GM04504 (cell line): ENCODE measurements around the gene PMVK.

Experiments
- DNase-seq: peaks from one replicate; pipeline ENCODE4 v3.0.0-alpha.2; 2012; ENCODE audit warnings: low read depth

PMVK gene

DNA sequence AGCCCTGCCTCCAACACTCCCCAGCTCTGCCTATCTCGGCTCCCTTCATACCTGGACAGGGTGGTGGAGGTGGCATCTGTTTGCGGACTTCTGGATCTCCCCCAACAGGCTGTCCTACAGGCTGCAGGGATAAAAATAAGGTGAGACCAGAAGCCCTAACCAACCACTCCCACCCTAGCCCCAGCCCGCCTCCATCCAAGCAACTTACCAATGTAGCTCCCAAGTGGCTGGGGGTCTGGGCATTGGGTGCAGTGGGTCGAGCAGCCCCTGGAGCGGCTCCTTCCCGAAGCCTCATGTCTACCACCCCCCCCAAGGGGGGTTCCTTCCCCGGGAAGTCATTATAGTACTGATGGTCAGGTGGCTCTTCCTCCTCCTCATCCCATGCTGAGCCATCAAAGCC is 29.6 kb upstream of the PMVK start:
- no peak for DNase-seq

DNA sequence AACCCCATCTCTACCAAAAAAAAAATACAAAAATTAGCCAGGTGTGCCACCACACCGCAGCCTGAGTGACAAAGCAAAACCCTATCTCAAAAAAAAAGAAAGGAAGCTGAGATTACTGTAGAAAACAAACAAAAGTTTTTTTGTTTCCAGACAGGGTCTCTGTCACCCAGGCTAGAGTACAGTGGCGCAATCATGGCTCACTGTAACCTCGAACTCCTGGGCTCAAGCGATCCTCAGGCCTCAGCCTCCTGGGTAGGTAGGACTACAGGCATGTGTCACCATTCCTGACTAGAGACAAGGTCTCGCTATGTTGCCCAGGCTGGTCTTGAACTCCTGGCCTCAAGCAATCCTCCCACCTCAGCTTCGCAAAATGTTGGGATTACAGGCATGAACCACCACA is 27.8 kb upstream of the PMVK start:
- DNase-seq = no peak

DNA sequence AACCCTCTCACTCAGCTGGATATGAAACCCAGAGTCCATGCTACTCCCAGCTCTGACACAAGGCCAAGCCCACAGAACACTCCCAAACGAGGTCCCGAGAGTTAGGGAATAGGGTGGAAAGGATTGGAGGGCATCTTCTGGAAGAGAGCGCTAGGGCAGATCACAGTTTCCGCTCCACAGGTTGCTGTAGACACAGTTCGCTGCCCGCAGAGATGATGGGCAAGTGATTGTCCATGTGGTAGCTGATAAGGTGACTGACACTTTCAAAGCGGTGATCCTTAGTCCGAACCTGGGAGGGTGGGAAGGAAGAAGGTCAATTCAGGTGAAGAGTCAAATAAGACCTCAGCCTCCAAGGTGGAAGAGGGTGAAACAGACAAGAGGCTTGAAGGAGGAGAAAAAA is 27.1 kb upstream of the PMVK start:
- DNase-seq = no peak

DNA sequence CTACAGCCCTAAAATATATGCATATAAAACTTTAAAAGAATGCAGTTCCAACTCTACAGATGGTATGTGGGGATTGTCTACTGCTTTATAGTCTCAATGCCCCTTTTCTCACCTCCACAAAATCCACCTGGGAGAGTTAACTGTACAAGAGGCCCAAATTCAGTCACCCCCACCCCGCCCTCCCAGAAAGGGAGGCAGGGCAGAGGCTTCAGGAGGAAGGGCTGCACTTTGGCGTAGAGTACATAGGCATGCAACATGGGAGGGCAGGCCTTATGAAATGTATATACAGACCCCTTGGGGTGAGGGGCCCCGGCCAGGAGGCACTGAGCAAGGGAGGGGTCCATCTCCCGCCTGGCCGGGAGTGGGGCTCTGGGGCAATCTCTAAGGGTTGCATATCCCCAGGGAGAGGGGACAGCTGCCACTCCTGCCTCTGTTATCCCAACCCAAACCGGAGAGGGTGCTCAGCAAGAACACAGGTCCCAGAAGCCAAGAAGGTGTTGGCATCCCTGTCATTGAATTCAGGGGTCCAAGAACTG is 26.3 kb upstream of the PMVK start:
- no peak for DNase-seq

DNA sequence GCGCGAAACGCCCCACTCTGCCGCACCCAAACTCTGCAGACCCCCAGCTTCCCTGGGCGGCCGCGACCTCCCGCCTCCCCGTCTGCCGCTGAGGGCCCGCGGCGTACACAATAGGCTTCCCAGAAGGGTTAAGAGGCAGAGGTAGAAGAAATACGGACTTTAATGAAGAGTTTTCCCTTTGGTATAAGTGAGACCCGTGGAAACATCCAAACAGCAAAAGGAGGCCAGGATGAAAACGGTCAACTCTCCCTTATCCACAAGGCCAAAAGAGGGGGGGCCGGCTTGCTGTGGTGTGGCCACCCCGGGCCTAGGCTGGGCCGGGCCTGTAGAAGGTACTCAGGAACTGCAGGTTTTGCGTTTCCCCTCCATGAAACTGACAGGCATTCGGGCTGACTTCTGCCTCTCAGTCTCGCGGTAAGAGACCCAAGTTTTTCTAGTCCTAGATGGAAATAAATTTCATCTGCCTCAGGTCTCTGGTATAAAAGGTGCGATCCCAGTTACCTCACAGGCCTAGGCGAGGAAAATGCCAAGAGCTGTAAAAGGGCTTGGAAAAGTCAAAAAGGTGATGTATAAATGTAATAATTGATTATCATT is 25.7 kb upstream of the PMVK start:
- DNase-seq = no peak

DNA sequence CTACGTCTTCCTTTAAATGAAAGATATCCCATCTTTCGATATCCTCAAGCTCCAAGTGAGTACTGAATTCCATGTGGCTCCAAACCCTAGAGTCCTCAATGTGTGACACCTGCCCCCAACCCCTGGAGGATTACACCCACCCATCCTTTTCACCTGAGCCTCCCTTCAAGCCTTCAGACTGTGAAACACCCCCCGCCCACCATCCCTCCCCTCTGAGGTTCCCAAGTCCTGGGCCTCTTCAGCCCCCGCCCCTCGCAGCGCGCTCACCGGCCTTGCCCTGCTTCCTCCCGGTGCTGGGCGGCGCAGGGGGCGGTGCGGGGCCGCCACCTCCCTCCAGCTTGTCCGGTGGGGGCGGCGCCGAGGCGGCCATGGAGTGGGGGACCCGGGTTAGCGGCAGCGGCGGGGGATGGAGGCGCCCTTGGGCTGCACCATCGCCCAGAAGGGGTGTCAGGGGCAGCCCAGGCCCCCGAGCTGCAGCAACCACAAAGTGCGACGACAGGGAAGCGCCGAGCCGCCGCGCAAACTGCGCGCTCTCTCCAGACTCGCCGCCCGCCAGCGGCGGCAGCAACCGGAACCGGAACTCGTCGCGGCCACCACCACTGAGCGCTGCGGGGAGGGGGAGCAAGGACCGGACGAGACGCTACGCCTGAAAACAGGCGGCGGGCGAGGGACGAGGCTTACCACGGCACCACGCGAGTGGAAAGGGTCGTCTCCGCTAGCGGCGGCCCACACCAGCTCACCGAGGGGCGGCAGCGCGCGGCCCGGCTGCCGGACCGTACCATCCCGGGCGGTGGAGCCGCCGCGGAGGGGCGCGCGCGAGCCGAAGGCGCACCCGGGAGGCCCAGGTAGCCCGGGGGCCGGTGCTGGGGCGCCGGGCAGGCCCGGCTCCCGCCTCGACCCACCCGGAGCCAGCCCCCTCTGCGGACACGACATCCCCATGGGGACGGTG is 25.0 kb upstream of the PMVK start, which contains the start of gene PYGO2:
Gene PYGO2 (minus strand): TSS at position 576 of the 949 bp plus-strand sequence. CDS start 206 bp downstream, at position 370.
- no peak for DNase-seq

DNA sequence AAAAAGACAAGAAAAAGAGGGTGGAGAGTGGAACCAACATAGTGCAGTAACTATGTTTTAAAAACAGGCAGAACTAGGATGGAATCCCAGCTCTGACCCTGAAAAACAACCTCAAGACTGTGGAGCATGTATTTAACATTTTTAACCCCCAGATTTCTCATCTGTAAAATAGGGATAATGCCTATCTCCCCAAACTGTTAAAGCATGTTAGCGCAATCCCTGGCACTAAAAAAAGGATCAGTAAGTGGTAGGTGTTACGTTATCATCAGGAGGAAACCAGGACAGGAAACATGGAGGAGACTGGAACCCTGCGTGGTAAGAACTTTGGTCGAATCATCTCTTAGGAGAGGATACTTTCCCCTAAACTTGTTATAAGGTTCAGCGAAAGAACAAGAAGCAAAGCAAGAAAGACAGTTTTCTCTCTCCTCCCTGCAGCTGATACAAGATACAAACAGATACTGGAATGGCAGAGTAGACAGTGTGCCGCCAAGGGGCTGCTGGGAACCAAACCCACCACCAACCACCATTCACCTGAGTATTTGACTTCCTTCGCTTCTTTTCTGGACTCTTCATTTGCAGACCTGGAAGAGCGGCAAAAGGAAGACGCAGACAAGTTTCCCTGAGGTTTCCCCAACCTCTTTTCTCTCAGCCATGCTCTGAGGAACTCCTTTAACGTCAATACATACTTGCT is 24.1 kb upstream of the PMVK start:
- DNase-seq = no peak

DNA sequence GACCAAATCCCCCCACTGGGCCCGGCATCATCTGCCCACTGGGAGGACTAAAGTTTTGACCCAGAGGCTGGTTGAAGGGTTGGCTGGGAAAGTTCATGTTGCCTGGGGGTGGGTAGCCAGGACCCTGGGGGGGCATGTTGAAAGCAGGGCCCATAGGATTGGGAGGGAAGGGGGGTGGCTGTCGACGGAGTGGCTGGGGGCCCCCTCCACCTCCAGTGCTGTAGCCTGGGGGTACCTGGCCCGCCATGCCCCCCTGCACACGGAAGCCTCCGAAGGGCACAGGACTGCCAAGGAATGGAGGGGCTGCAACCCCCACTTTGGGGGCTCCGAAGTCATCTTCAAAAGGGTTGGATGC is 22.9 kb upstream of the PMVK start:
- DNase-seq = no peak

DNA sequence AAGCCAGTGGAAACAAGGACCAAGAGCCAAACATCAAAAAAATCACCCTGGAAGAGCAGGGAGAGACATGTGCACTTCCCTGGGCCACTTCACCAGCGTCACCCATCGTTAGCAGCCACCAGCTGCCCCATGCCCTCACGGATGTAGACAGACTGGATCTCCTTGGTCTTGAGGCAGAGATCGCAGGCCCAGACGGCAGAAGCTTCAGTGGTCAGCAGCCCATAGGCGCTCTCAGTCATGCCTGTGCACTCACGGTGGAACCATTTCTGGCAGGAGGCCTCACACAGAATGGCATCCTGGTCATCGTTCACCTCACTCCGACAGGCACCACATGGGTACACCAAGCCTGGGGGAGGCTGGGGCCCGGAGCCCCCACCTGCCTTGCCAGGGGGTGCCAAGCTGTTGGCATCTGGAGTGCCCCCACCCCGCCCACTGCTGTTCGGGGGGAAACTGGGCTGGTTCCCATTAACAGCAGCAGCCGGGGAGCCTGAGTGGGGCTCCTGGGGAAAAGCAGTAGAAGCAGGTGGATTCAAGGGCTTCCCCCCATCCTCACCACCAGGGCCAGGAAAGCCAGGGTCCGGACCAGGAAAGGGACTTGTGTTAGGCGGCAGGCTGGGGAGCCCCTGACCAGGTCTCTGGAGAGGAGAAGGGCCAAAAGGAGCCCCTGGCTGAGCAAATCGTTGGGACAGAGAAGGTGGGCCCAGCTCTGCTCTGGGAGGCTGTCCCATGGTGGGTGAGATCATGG is 22.3 kb upstream of the PMVK start:
- DNase-seq = no peak

DNA sequence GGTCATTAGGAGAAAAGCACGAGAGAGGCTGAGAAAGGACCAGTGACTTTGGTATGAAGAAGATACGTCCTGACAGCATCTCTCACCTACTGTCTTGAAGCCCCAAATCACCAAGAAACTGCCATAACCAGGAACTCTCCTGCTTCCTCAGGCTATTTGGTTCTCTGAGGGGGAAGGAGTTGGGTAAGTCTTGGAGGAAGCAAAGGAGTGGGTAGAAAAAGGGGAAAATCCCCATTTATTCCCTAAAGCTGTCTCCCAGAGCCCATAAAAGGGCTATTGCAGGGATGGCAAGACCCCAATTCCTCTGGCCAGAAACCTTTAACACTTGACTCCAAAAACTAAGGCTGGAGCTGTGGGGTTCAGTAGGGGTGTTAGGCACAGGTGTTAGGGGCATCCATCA is 21.5 kb upstream of the PMVK start:
- DNase-seq = no peak

DNA sequence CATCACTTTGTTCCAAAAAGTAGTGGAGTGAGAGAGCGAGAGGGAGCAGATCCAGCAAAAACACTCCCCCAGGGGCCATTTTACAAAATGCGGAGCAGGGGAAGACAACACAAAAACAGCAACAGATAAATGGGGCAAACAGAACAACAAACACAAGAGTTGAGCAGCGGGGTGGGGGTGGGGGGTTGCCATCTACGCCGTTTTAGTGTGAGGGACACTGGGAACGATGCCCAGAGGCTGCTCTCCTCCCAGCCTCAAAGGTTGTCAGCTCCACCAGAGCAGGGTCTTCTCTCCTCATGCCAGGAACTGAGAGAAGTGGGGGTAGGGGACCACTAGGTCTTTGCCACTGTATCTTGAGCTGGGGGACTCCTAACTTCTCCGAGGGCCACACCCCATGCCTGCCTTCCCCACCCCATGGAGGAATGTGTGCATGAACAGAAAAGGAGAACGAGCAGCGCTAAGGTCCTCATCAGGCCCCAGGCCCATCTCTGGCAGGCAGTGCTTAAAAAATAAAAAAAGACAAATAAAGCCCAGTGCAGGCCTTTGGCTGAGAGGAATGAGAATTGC is 20.7 kb upstream of the PMVK start:
- DNase-seq = no peak

DNA sequence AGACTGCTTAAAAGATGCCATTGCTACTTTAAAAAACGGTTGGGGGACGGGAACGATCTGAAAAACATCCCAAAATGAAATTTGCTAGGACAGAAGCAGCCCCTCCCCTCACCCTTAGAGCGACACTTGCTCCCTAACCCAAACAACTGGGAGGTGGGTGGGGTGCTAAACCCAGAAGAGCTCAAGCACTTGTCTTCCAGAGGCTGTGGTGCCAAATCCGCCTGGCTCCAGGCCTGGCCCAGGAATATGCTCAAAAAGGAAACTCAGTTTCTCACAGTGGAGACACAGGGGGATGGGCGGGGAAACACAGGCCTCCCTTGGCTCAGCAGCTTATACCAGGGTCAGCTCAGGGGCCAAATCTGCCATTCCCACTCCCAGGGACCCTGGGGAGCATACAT is 20.0 kb upstream of the PMVK start:
- no peak for DNase-seq

DNA sequence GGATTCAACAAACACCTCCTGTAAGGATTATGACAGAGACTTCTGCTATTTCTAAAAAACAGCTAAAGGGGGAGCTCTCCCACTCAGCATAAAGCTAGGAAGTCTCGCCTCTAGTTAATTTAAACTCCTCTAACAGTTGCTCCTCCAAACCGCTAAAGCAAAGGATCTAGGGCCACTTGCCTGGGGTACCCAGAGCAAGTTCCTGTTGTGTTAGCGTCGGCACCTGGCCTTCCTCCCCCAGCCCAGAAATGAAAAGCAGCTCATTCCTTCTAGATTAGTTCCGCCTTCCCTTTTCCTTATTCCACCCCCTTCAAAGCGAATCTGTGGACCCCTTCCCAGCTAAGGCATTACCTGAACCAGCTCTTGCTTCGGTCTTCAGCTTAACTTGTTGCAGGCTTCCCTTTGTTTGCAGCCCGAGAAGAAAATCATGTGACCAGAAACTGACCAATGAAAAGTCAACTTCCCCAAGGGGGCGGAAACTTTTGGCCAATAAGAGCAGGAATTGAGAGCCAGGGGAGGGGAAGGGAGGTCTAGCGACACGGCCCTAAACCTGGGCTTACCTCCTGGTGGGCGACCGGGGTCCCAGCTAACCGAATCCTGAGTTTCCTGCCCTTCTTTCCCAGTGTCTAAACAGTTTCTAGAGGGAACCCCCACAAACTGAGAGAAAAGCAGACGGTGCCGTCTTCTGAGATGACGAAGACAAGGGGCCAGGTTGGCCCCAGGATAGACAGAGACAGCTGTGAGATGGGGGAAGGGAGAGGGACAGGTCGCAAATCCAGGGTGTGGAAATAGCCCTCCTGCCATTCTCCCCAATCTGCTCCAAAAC is 19.4 kb upstream of the PMVK start, which contains the start of gene PBXIP1:
Gene PBXIP1 (minus strand): TSS at position 382 of the 826 bp plus-strand sequence. CDS start 2,378 bp downstream, outside the sequence.
- DNase-seq = peak; percentile 84

DNA sequence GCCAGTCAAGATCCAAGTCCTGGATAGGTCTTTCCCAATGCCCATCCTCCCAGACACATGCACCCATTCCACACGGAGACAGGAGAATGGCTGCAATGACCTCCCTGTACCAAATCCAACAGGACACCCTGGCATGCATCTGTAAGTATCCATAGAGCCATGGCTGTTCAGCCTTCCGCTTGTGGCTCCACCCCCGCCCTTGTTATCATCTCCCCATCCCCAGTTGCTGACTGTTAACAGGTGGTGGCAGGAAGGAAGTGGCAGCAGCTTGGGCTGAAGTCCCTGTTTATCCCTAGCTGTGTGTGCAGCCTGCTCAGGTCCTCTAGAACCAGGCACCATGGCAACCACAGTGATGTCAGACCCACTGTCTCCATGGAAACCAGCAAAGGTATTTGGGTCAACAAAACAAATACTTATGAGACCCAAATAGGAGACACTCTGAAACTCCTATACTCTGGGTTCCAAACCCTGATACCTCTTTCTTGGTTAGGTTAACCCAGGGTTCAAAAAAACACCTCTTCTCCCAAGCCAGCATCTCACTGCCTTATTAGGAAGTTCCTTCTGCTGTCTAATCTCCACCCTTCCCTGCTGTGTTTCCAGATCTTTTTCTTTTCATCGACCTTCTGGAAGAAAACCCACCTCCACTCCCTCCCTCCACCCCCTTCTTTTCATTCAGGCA is 18.7 kb upstream of the PMVK start:
- DNase-seq = no peak

DNA sequence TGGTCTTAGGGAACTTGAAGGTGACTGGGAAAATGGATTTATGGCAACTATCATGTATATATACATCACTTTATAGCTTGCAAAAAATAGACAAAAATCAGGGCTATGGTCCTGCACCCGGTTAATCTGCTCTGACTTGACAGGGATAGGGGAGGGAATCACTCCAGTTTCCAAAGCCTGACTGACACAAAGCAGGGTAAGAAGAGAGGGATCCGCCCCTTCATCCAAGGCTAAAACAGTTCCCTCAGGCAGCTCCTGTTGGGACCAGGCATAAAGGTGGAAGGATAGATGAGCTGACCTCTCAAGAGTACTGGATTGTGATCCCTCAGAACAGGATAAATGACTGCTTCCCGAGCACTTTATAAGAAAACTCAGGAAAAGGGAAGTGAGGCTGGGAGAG is 18.0 kb upstream of the PMVK start:
- no peak for DNase-seq

DNA sequence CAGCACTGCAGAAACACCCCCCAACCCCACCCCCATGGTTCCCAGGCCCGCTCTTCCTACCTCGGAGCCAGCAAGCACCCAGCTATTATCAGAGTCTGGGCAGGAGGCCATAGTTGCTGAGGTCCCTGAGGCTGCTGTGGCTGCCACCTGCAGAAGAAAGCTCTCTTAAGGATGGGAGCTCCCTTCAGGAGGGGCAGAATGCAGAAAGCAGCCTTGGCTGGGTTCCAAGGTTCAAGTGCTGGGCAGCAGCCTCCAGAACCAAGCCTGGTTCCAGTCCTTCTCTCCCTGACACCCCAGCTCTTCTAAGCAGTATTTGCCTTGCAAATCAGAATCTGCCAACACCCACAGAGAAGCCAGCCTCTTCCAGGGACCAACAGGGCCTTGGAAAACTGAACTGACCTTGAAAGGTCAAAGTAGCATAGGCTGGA is 17.1 kb upstream of the PMVK start:
- no peak for DNase-seq

DNA sequence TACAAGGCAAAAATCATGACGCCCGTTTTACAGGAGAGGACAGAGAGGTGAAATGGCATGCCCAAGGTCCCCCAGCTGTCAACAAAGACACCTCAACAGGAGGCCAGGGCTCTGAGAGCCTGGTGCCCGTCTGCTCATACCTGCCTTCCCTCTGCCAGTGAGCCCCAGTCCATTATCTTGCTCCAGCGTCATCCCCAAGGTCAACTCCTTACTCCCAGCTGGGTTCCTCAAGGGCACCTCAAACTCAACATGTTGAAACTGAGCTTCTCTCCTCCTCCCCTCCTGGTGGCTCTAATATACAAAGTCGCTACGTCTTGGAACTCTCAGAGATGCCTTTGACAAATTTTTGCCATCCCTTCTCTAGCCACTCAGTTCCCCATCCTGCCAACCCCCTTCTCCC is 16.1 kb upstream of the PMVK start:
- DNase-seq = no peak

DNA sequence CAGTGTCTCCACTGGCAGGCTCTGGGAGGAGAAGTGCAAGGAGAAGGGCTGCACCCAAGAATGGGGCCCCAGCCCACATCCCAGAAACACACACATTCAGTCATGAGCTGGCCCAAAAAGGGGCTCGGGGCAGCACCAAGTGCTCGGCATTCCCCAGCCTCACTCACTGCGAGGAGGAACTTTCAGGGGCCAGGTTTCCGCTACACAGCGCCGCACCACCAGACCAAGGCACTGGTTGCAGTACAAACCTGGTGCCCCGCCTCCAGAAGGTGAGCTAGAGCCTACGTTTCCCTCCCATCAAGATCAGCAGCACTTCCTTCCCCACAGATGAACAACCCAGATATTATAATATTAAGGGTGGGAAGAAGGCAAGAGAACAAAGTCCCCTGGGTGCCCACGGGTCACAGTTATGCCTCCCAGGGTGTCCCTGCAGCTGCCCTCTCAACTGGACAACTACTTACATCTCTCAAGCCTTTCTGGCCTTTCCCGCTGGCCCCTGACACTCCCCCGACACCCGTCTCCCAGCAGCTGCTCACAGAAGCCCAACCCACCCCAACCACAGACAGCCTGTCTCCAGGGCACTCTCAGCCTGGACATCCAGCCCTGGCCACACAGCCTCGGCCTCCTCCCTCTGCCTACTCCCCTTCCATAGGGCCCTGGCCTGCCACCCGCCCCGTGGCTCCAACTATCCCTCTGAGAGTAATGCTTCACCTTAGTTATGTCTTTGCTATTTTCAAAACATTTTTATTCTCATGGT is 15.6 kb upstream of the PMVK start:
- no peak for DNase-seq

DNA sequence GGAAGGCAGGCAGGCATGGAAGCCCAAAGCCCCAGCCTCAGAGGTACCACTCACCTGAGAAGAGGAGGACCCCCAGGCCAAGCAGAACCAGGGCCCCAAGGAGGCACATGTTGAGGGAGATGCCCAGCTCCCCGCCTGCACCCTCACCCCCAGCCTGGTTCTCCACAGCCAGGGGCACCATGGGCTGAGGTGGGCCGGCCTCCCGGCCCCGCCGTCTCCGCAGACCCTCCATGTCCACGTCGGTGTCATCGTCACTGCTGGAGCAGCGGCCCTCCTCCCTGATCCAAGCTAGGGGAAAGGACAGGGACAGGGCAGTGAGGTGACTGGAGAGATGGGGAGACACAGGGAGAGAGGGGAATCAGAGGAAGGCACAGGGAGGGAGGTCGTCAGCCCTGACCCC is 11.6 kb upstream of the PMVK start:
- DNase-seq = no peak
